Thoracic aorta (tissue), 2 donors: ENCODE data around the gene CCDC149. TPM values are rescaled to one million over a fixed set of nuclear protein-coding genes. Genes with fewer than 3 reads are reported as not detected.

Experiments
- ATAC-seq: fragments of 150-250 bp; one replicate; pipeline ENCODE4 v1.8.0; 2017; ENCODE audit warnings: low read depth; ENCODE audit not compliant: insufficient number of reproducible peaks, low FRiP score
- DNase-seq: peaks from one replicate; pipeline ENCODE4 v3.0.0-alpha.2; 2020; ENCODE audit warnings: low spot score
- H3K27ac ChIP-seq, 2 donors: fragments of 200-600 bp; sonication (generic); 1 replicate in 1 of 2; 2 replicates in 1 of 2; pipeline ENCODE4 v1.5.1; 2016; ENCODE audit warnings: mild to moderate bottlenecking in 2 of 2, moderate library complexity in 2 of 2
- H3K27me3 ChIP-seq: fragments of 200-600 bp; sonication (generic); replicated peaks from 2 replicates; pipeline ENCODE4 v1.6.0; 2016; ENCODE audit warnings: mild to moderate bottlenecking; ENCODE audit not compliant: insufficient read depth
- H3K36me3 ChIP-seq: fragments of 200-600 bp; sonication (generic); one replicate; pipeline ENCODE4 v1.5.1; 2016
- H3K4me1 ChIP-seq, 2 donors: fragments of 200-600 bp; sonication (generic); 1 replicate in 1 of 2; 2 replicates in 1 of 2; pipeline versions ENCODE4 v1.5.1 to v1.6.0; 2016; ENCODE audit warnings: low read depth in 2 of 2, mild to moderate bottlenecking in 1 of 2; ENCODE audit not compliant: control insufficient read depth in 1 of 2
- H3K4me3 ChIP-seq: fragments of 200-600 bp; sonication (generic); 2 replicates; pipeline ENCODE4 v1.5.1; 2016; ENCODE audit warnings: mild to moderate bottlenecking
- H3K9me3 ChIP-seq: fragments of 200-600 bp; sonication (generic); 2 replicates; pipeline ENCODE4 v1.5.1; 2016
- CTCF ChIP-seq: fragments of 200-600 bp; sonication (generic); IDR thresholded peaks from one replicate; pipeline ENCODE4 v1.5.1; 2019; ENCODE audit warnings: antibody characterized with exemption
- total RNA-seq, 2 donors: library from RNA; depleted of rRNA; stranded (reverse); fragments of >200 nt; gene quantifications; one replicate each; pipeline versions ENCODE4 v1.1.0 to v1.2.3, GENCODE V29; 2016

CCDC149 gene
- total RNA-seq, 2 donors from 2014 or later = 11.8 to 30.1 TPM

GRCh38 chr4:24808955-24809354 lies 103.9 kb downstream of the CCDC149 start:
- H3K27me3 ChIP-seq = no peaks in the 10 kb centered on the region
- peaks cover 7% of the 10 kb centered on the region for H3K36me3 ChIP-seq
- H3K4me3 ChIP-seq = no peak overlapping the region
- H3K27ac ChIP-seq = no peak overlapping the region
- no peak for TF ChIP-seq CTCF
- H3K9me3 ChIP-seq = no peaks in the 10 kb centered on the region
- peaks cover 2 to 24% of the 10 kb centered on the region in 2 donors for H3K4me1 ChIP-seq
- ATAC-seq = no peak
- no peak for DNase-seq

GRCh38 chr4:24808261-24808660 lies 104.6 kb downstream of the CCDC149 start:
- Histone ChIP-seq H3K4me1 (peaks cover 2 to 26% of the 10 kb centered on the region in 2 donors), H3K4me3 (no peak overlapping the region)

GRCh38 chr4:24807611-24808010 lies 105.2 kb downstream of the CCDC149 start:
- ATAC-seq (no peak), DNase-seq (no peak)
- no peak for TF ChIP-seq CTCF
- H3K4me3 ChIP-seq = no peak overlapping the region
- peaks cover 5 to 32% of the 10 kb centered on the region in 2 donors for H3K4me1 ChIP-seq
- no peaks in the 10 kb centered on the region for H3K27me3 ChIP-seq
- no peaks in the 10 kb centered on the region for H3K9me3 ChIP-seq
- no peak overlapping the region for H3K27ac ChIP-seq
- H3K36me3 ChIP-seq = peaks cover 7% of the 10 kb centered on the region

More at GRCh38 chr4:24808261-24808660, 104.6 kb downstream of the CCDC149 start:
- Histone ChIP-seq H3K27me3 (no peaks in the 10 kb centered on the region), H3K36me3 (peaks cover 7% of the 10 kb centered on the region), H3K27ac (no peak overlapping the region), H3K9me3 (no peaks in the 10 kb centered on the region)
- no peak for TF ChIP-seq CTCF
- ATAC-seq (no peak), DNase-seq (no peak)

- Histone ChIP-seq H3K4me1 (peaks cover 16 to 44% of the 10 kb centered on the region in 2 donors), H3K9me3 (no peaks in the 10 kb centered on the region), H3K27ac (no peak overlapping the region), H3K36me3 (no peaks in the 10 kb centered on the region), H3K4me3 (no peak overlapping the region), H3K27me3 (no peaks in the 10 kb centered on the region)
- ATAC-seq (no peak), DNase-seq (no peak)
- TF ChIP-seq CTCF = no peak
Measured at GRCh38 chr4:24806206-24806990, 106.4 kb downstream of the CCDC149 start.

- TF ChIP-seq CTCF = no peak
- DNase-seq = no peak
- Histone ChIP-seq H3K36me3 (no peaks in the 10 kb centered on the region), H3K27ac (no peak overlapping the region), H3K4me3 (no peak overlapping the region), H3K27me3 (no peaks in the 10 kb centered on the region), H3K9me3 (no peaks in the 10 kb centered on the region), H3K4me1 (peaks cover 25 to 53% of the 10 kb centered on the region in 2 donors)
- ATAC-seq = no peak
Measured at GRCh38 chr4:24805566-24805965, 107.3 kb downstream of the CCDC149 start.
